SJSA1 (cell line): ENCODE results near the gene CBLN3. TPM values are rescaled to one million over a fixed set of nuclear protein-coding genes. Genes with fewer than 3 reads are reported as not detected.

Experiments used
- DNase-seq, 2 experiments: peaks; one replicate each; pipeline ENCODE4 v3.0.0-alpha.2; 2015 to 2020; ENCODE audit warnings: low spot score in 2 of 2, low read depth in 1 of 2
- H3K27ac ChIP-seq: fragments of 250-450 bp; sonication (Bioruptor Pico); 2 replicates; pipeline ENCODE4 v1.5.1; 2020; ENCODE audit warnings: mild to moderate bottlenecking, moderate library complexity
- H3K27me3 ChIP-seq: fragments of 250-450 bp; sonication (Bioruptor Pico); replicated peaks from 2 replicates; pipeline ENCODE4 v1.5.1; 2020; ENCODE audit warnings: mild to moderate bottlenecking, moderate library complexity
- H3K36me3 ChIP-seq: fragments of 250-450 bp; sonication (Bioruptor Pico); 2 replicates; pipeline ENCODE4 v1.5.1; 2020; ENCODE audit warnings: mild to moderate bottlenecking
- H3K4me1 ChIP-seq: fragments of 250-450 bp; sonication (Bioruptor Pico); replicated peaks from 2 replicates; pipeline ENCODE4 v1.6.1; 2021; ENCODE audit warnings: mild to moderate bottlenecking
- H3K4me3 ChIP-seq: fragments of 250-450 bp; sonication (Bioruptor Pico); 2 replicates; pipeline ENCODE4 v1.5.1; 2020; ENCODE audit warnings: mild to moderate bottlenecking
- H3K9me3 ChIP-seq: fragments of 250-450 bp; sonication (Bioruptor Pico); replicated peaks from 2 replicates; pipeline ENCODE4 v1.5.1; 2020; ENCODE audit warnings: mild to moderate bottlenecking
- total RNA-seq: library from RNA; depleted of rRNA; stranded (reverse); fragments of >200 nt; shearing (Covaris generic); gene quantifications from 2 replicates; pipeline ENCODE4 v1.2.3, GENCODE V29; 2014; rRNA removed

Gene CBLN3
- total RNA-seq, 1 experiment from 2014 or later: 0.84 TPM

DNA sequence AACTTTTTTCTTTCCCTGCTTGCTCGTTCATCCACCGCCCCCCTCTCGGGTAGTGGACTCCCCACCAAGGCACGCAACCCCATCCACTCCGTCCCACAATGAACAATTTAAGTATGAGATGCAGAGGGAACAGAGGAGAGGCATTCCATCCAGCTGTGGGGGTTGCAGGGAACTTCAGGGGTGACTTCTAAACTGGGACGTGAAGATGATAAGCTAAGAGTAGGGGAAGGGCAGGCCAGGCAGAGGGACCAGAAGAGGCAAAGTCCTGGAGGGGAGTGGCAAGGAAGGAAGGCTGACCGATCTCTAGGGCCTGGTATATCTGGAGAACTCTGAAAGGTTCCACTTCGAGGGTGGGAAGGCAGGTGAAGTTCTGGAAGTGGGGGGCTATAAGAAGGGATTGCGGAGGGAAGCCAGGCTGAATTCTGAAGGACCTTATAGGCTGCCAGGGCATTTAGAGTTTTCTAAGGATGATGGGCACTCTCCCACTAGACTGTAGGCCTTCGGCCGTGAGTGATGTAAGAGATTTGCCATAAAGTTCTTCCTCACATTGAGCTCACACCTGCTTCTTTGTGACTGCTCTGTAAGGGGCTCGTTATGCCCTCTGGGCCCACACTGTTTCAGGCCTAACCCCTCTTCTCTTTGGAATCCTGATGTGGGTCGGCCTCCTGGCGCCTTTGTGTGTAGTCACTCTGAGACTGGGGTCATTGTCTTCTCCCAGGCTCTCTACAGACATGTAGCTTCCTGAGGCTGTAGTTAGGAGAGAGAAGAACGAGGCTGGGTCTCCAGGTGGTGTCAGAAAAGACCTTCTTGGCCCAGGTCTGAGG, 49.3 kb downstream of the CBLN3 start:
- Histone ChIP-seq H3K4me3 (no peak overlapping the region), H3K27ac (no peak overlapping the region), H3K36me3 (peaks cover 4% of the 10 kb centered on the region; the same call in 1 of the 2 replicates), H3K27me3 (no peaks in the 10 kb centered on the region), H3K9me3 (no peaks in the 10 kb centered on the region), H3K4me1 (no peaks in the 10 kb centered on the region)
- DNase-seq: no peak

GRCh38 chr14:24378981-24379906, 50.2 kb downstream of the CBLN3 start:
- no peaks in the 10 kb centered on the region for H3K9me3 ChIP-seq
- H3K27me3 ChIP-seq: no peaks in the 10 kb centered on the region
- peaks cover 7% of the 10 kb centered on the region for H3K36me3 ChIP-seq
- H3K4me1 ChIP-seq: no peaks in the 10 kb centered on the region
- H3K27ac ChIP-seq: no peak overlapping the region
- DNase-seq: no peak
- H3K4me3 ChIP-seq: no peak overlapping the region

DNA sequence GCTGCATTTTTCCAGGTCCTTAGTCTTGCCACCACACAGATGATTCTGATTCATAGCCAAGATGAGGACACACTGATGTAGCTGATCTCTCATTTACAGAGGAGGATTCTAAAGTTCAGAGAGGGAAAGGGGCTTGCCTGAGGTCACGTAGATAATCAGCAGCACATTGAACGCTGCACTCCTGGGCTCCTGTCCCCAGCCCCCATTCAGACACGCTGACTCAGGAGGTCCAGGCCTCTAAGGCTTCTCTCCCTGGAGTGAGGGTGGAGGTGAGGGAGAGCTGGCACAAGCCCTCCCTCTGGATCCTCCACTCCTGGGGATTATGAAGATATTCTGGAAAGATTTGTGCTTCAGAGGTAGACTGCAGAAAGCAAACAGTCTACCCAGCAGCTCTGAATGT, 51.1 kb downstream of the CBLN3 start:
- Histone ChIP-seq H3K27ac (no peak overlapping the region), H3K27me3 (no peaks in the 10 kb centered on the region), H3K4me1 (no peaks in the 10 kb centered on the region), H3K9me3 (no peaks in the 10 kb centered on the region), H3K4me3 (no peak overlapping the region), H3K36me3 (peaks cover 14% of the 10 kb centered on the region)
- no peak for DNase-seq

DNA sequence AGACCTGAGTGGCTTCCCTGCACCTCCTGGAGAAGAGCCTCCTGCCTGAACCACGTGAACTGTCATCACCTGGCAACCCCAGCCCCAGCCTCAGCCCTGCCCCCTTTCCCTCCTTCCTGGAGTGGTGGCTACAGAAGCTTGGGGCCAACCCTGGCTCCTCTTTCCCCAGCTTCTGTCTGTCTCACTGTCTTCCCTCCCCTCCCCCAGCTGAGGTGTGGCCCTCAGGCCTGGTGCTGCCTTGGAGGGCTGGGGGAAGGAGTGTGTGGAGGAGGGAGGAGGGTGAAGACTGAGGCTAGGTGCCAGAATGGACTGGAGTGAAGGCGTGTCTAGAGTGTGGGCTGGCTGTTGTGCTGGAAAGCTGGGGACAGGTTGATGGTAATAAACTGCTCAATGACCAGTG, 51.8 kb downstream of the CBLN3 start:
- Histone ChIP-seq H3K4me1 (no peaks in the 10 kb centered on the region), H3K36me3 (peaks cover 21% of the 10 kb centered on the region), H3K9me3 (no peaks in the 10 kb centered on the region), H3K27ac (no peak overlapping the region), H3K27me3 (no peaks in the 10 kb centered on the region), H3K4me3 (no peak overlapping the region)
- no peak for DNase-seq

DNA sequence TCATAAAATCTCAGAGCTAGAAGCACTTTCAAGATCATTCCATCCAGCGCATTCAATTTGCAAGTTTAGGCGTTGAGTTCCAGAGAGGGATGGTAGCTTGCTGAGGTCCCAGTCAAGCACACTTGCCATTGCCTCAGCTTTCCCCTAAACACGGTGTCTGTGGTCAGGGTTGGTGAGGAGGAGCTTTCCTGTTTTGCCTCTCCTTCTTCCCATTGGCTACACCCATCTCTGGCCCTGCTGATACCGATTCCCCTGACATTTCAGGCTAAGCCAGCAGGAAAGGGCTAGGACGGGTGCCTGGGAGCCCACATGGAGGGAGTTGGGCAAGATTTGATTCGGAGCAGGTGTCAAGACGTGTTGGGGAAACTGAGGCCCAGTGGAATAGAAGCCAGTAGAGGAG, 52.3 kb downstream of the CBLN3 start:
- Histone ChIP-seq H3K27me3 (no peaks in the 10 kb centered on the region), H3K4me3 (no peak overlapping the region), H3K27ac (no peak overlapping the region), H3K36me3 (peaks cover 24% of the 10 kb centered on the region), H3K9me3 (no peaks in the 10 kb centered on the region), H3K4me1 (no peaks in the 10 kb centered on the region)
- no peak for DNase-seq

Other genes with a start within 250 kb of the CBLN3 start
- 25.1 and 27.6 TPM in 2 replicates for gene IPO4, start 240.9 kb downstream of the CBLN3 start, total RNA-seq
- gene TM9SF1, start 234.2 kb downstream of the CBLN3 start, total RNA-seq: 60.3 and 60.5 TPM in 2 replicates
- not detected in 2 replicates for gene TSSK4, start 224.0 kb downstream of the CBLN3 start, total RNA-seq
- 23.0 and 29.9 TPM in 2 replicates for gene CHMP4A, start 216.2 kb downstream of the CBLN3 start, total RNA-seq
- gene MDP1, start 213.6 kb downstream of the CBLN3 start, total RNA-seq: 13.6 and 30.8 TPM in 2 replicates
- 234 and 316 TPM in 2 replicates for gene NEDD8, start 197.3 kb downstream of the CBLN3 start, total RNA-seq
- 46.1 and 64.8 TPM in 2 replicates for gene GMPR2, start 196.7 kb downstream of the CBLN3 start, total RNA-seq
- 31.1 and 53.0 TPM in 2 replicates for gene TINF2, start 187.0 kb downstream of the CBLN3 start, total RNA-seq
- 0.76 TPM in 1 of 2 replicates, not detected in the other for gene TGM1, start 166.5 kb downstream of the CBLN3 start, total RNA-seq
- gene RABGGTA, start 158.1 kb downstream of the CBLN3 start, total RNA-seq: 18.0 and 30.4 TPM in 2 replicates
- 5.4 and 20.5 TPM in 2 replicates for gene DHRS1, start 129.9 kb downstream of the CBLN3 start, total RNA-seq
- gene NOP9, start 129.8 kb downstream of the CBLN3 start, total RNA-seq: 15.3 and 16.2 TPM in 2 replicates
- gene CIDEB, start 121.7 kb downstream of the CBLN3 start, total RNA-seq: not detected in 2 replicates
- gene LTB4R2, start 119.5 kb downstream of the CBLN3 start, total RNA-seq: 3.1 and 10.1 TPM in 2 replicates
- 0.81 and 2.1 TPM in 2 replicates for gene LTB4R, start 118.2 kb downstream of the CBLN3 start, total RNA-seq
- gene ADCY4, start 94.6 kb downstream of the CBLN3 start, total RNA-seq: not detected in 2 replicates
- gene RIPK3, start 89.7 kb downstream of the CBLN3 start, total RNA-seq: not detected in 2 replicates
- 14.6 and 23.6 TPM in 2 replicates for gene NFATC4, start 61.5 kb downstream of the CBLN3 start, total RNA-seq
- gene NYNRIN, start 30.7 kb downstream of the CBLN3 start, total RNA-seq: 0.87 and 1.2 TPM in 2 replicates
- gene KHNYN, start 286 bp upstream of the CBLN3 start, total RNA-seq: 12.5 and 25.1 TPM in 2 replicates
- gene SDR39U1, start 13.1 kb upstream of the CBLN3 start, total RNA-seq: 7.9 and 8.2 TPM in 2 replicates
- not detected in 2 replicates for gene CMA1, start 78.6 kb upstream of the CBLN3 start, total RNA-seq
- not detected in 2 replicates for gene CTSG, start 146.6 kb upstream of the CBLN3 start, total RNA-seq
- not detected in 2 replicates for gene GZMH, start 180.0 kb upstream of the CBLN3 start, total RNA-seq
- 0.26 TPM in 1 of 2 replicates, not detected in the other for gene GZMB, start 204.5 kb upstream of the CBLN3 start, total RNA-seq